HepG2 (cell line): ENCODE measurements around the gene EPN3. TPM values are rescaled to one million over a fixed set of nuclear protein-coding genes. Genes with fewer than 3 reads are reported as not detected.

Experiments used
- ARNTL ChIP-seq: sonication (generic); formaldehyde crosslinking; IDR thresholded peaks from 2 replicates; pipeline ENCODE4 v1.4.0; 2020; ENCODE audit warnings: mild to moderate bottlenecking, missing genetic modification reagents
- CBFB ChIP-seq: sonication (generic); formaldehyde crosslinking; IDR thresholded peaks from 2 replicates; pipeline ENCODE4 v1.4.0; 2020; ENCODE audit warnings: missing genetic modification reagents
- EP300 ChIP-seq, 3 experiments: sonication (generic) in 1 of 3; formaldehyde crosslinking in 1 of 3; IDR thresholded peaks; 2 replicates each; pipeline versions ENCODE4 v1.5.1 to v1.6.1; 2011 to 2020; ENCODE audit warnings: low read depth in 2 of 3, low read length in 2 of 3, borderline replicate concordance in 1 of 3, improper control_type of control experiment in 1 of 3, mild to moderate bottlenecking in 1 of 3, missing genetic modification reagents in 1 of 3, moderate library complexity in 1 of 3
- FOXM1 ChIP-seq: sonication (generic); formaldehyde crosslinking; IDR thresholded peaks from 2 replicates; pipeline ENCODE4 v1.5.0; 2020; ENCODE audit warnings: missing genetic modification reagents
- LRRFIP1 ChIP-seq: sonication (generic); formaldehyde crosslinking; conservative IDR thresholded peaks from 2 replicates; pipeline ENCODE4 v1.4.0; 2020; ENCODE audit warnings: missing genetic modification reagents
- MXD3 ChIP-seq: IDR thresholded peaks from 2 replicates; pipeline ENCODE4 v1.6.1; 2016; ENCODE audit warnings: mild to moderate bottlenecking, missing biosample characterization, missing genetic modification reagents
- PREB ChIP-seq: sonication (generic); formaldehyde crosslinking; IDR thresholded peaks from 2 replicates; pipeline ENCODE4 v1.4.0; 2020; ENCODE audit warnings: missing genetic modification reagents
- SP5 ChIP-seq: IDR thresholded peaks from 2 replicates; pipeline ENCODE4 v1.6.1; 2016; ENCODE audit warnings: low read depth, borderline replicate concordance
- TEAD3 ChIP-seq: optimal IDR thresholded peaks from 2 replicates; pipeline ENCODE3; 2016; ENCODE audit warnings: borderline replicate concordance
- TFDP1 ChIP-seq: IDR thresholded peaks from 2 replicates; pipeline ENCODE4 v1.6.1; 2016; ENCODE audit warnings: missing compliant biosample characterization, missing genetic modification reagents, borderline replicate concordance
- TRAFD1 ChIP-seq: sonication (generic); formaldehyde crosslinking; IDR thresholded peaks from 2 replicates; pipeline ENCODE4 v1.5.1; 2020; ENCODE audit warnings: missing genetic modification reagents, mild to moderate bottlenecking, borderline replicate concordance
- YY1 ChIP-seq: IDR thresholded peaks from 2 replicates; pipeline ENCODE4 v1.6.1; 2011; ENCODE audit warnings: low read length, low read depth, moderate library complexity, mild to moderate bottlenecking; ENCODE audit not compliant: insufficient read depth, insufficient replicate concordance
- ZFP36 ChIP-seq: fragments of 150-350 bp; IDR thresholded peaks from 2 replicates; pipeline ENCODE4 v1.6.1; 2018; ENCODE audit warnings: borderline replicate concordance, low read length, low read depth; ENCODE audit not compliant: partially characterized antibody
- ZFP37 ChIP-seq: sonication (generic); formaldehyde crosslinking; IDR thresholded peaks from 2 replicates; pipeline ENCODE4 v1.4.0; 2020; ENCODE audit warnings: missing genetic modification reagents, borderline replicate concordance
- ZNF276 ChIP-seq: sonication (generic); formaldehyde crosslinking; IDR thresholded peaks from 2 replicates; pipeline ENCODE4 v1.4.0; 2020; ENCODE audit warnings: mild to moderate bottlenecking, low read depth, missing genetic modification reagents
- ZNF33B ChIP-seq: sonication (generic); formaldehyde crosslinking; IDR thresholded peaks from 2 replicates; pipeline ENCODE4 v1.5.1; 2020; ENCODE audit warnings: mild to moderate bottlenecking, missing genetic modification reagents
- ZNF563 ChIP-seq: sonication (generic); formaldehyde crosslinking; IDR thresholded peaks from 2 replicates; pipeline ENCODE4 v1.8.0; 2022; ENCODE audit warnings: mild to moderate bottlenecking, moderate library complexity, missing genetic modification reagents
- ZNF644 ChIP-seq: IDR thresholded peaks from 2 replicates; pipeline ENCODE4 v1.6.1; 2016; ENCODE audit warnings: low read depth
- ZNF891 ChIP-seq: sonication (generic); formaldehyde crosslinking; IDR thresholded peaks from 2 replicates; pipeline ENCODE4 v1.5.0; 2020; ENCODE audit warnings: mild to moderate bottlenecking, missing genetic modification reagents
- ZSCAN22 ChIP-seq: sonication (generic); formaldehyde crosslinking; IDR thresholded peaks from 2 replicates; pipeline ENCODE4 v1.4.0; 2020; ENCODE audit warnings: mild to moderate bottlenecking, missing genetic modification reagents
- ZSCAN9 ChIP-seq: IDR thresholded peaks from 2 replicates; pipeline ENCODE4 v1.6.1; 2016; ENCODE audit warnings: borderline replicate concordance
- polyA plus RNA-seq, 8 experiments: library from polyadenylated mRNA; depleted of rRNA in 3 of 8; stranded (reverse) in 7 of 8; unstranded in 1 of 8; fragments of >200 nt; fragmentation: Illumina TruSeq in 4 of 8; extraction: Trizol in 4 of 8; gene quantifications; 2 replicates each; pipeline versions ENCODE4 v1.2.1 to v1.2.3, GENCODE V29; 2011 to 2016; ENCODE audit warnings: low read depth in 4 of 8, missing spikeins in 1 of 8, mixed read lengths in 1 of 8; ENCODE audit not compliant: insufficient read depth in 1 of 8
- total RNA-seq, 5 experiments: library from RNA; depleted of rRNA; stranded (reverse); fragments of >200 nt; fragmentation: Illumina TruSeq; extraction: Trizol; gene quantifications; 2 replicates each; pipeline ENCODE4 v1.2.3, GENCODE V29; 2016; ENCODE audit warnings: low read depth in 1 of 5

EPN3 gene
- total and polyA plus RNA-seq, 2 of the 13 experiments (the other 11 are each of a cell fraction or from before 2014, with no cell fraction given) = 0.11 to 0.95 TPM

- TF ChIP-seq TFDP1 (no peak), ZNF644 (no peak), ZSCAN9 (no peak), EP300 (IDR thresholded peaks at IDR 0.05; ENCODE audit: low read depth in 2 of 2, low read length in 2 of 2) (peak in 1 of 2 experiments; percentile 21; a peak in 1 of 4 replicates), EP300 (CRISPR knock-in tag; IDR thresholded peaks at IDR 0.05; ENCODE audit: borderline replicate concordance) (no peak), PREB (no peak), LRRFIP1 (CRISPR knock-in tag) (no peak), FOXM1 (no peak), ZFP36 (no peak), YY1 (peak; percentile 20), ZNF276 (CRISPR knock-in tag) (no peak), ARNTL (CRISPR knock-in tag) (no peak), ZNF563 (CRISPR knock-in tag) (no peak), MXD3 (CRISPR knock-in tag) (no peak), TRAFD1 (CRISPR knock-in tag) (no peak), ZNF33B (CRISPR knock-in tag) (no peak), ZNF891 (CRISPR knock-in tag) (peak; percentile 52; the same call in 1 of the 2 replicates), SP5 (no peak), CBFB (no peak), ZSCAN22 (no peak), TEAD3 (CRISPR knock-in tag) (no peak), ZFP37 (CRISPR knock-in tag) (no peak)
Observed at GRCh38 chr17:50518384-50519023, 14.0 kb upstream of the EPN3 start (continued).
